GM10266 (cell line): ENCODE measurements around the gene ACSF2.
"Not testable (repeated sequence)": the region's sequence is repeated elsewhere in the genome, so short reads cannot be mapped to it uniquely, and the experiment has no call there.

Experiments
- DNase-seq: peaks from one replicate; pipeline ENCODE4 v3.0.0; 2012; ENCODE audit errors: extremely low spot score
- TF ChIP-seq, protein P1 (sequence below): IDR thresholded peaks from 2 replicates; pipeline ENCODE4 v1.5.1; 2012; ENCODE audit warnings: mild to moderate bottlenecking, low read depth; ENCODE audit not compliant: control insufficient read depth, insufficient read depth; ENCODE audit errors: missing control alignments

Gene ACSF2

DNA sequence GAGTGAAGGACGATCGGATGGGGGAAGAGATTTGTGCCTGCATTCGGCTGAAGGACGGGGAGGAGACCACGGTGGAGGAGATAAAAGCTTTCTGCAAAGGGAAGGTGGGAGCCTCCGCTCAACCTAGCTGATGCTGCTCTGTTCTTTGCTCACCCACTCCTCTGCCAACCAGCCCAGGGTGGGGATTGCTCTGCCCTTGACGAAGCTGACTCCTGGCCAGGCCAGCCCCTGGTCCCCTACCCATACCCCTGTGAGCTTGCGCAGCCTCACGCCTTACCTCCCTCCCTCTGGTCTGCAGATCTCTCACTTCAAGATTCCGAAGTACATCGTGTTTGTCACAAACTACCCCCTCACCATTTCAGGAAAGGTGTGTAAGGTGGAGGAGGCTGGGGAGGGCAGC, 47.9 kb downstream of the ACSF2 start:
- TF ChIP-seq, protein P1, sequence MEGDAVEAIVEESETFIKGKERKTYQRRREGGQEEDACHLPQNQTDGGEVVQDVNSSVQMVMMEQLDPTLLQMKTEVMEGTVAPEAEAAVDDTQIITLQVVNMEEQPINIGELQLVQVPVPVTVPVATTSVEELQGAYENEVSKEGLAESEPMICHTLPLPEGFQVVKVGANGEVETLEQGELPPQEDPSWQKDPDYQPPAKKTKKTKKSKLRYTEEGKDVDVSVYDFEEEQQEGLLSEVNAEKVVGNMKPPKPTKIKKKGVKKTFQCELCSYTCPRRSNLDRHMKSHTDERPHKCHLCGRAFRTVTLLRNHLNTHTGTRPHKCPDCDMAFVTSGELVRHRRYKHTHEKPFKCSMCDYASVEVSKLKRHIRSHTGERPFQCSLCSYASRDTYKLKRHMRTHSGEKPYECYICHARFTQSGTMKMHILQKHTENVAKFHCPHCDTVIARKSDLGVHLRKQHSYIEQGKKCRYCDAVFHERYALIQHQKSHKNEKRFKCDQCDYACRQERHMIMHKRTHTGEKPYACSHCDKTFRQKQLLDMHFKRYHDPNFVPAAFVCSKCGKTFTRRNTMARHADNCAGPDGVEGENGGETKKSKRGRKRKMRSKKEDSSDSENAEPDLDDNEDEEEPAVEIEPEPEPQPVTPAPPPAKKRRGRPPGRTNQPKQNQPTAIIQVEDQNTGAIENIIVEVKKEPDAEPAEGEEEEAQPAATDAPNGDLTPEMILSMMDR: no peak
- no peak for DNase-seq

DNA sequence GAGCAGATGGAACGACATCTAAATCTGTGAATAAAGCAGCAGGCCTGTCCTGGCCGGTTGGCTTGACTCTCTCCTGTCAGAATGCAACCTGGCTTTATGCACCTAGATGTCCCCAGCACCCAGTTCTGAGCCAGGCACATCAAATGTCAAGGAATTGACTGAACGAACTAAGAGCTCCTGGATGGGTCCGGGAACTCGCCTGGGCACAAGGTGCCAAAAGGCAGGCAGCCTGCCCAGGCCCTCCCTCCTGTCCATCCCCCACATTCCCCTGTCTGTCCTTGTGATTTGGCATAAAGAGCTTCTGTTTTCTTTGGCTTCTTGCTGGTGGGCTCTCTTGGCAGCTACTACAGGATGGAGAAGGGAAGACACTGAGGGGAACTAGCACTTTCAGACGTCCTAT, 48.5 kb downstream of the ACSF2 start:
- TF ChIP-seq, protein P1: no peak
- DNase-seq: no peak

DNA sequence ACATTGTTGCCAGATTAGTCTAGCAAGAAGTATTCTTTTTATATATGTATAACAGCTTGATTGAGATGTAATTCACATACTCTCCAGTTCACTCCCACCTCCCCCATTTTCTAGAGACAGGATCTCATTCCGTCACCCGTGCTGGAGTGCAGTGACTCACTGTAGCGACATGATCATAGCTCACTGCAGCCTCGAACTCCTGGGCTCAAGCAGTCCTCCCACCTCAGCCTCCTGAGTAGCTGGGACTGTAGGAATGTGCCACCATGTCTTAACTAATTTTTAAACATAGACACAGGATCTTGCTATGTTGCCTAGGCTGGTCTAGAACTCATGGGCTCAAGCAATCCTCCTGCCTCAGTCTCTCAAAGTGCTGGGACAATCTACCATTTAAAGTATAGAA, 49.3 kb downstream of the ACSF2 start:
- TF ChIP-seq, protein P1: no peak
- DNase-seq: no peak

DNA sequence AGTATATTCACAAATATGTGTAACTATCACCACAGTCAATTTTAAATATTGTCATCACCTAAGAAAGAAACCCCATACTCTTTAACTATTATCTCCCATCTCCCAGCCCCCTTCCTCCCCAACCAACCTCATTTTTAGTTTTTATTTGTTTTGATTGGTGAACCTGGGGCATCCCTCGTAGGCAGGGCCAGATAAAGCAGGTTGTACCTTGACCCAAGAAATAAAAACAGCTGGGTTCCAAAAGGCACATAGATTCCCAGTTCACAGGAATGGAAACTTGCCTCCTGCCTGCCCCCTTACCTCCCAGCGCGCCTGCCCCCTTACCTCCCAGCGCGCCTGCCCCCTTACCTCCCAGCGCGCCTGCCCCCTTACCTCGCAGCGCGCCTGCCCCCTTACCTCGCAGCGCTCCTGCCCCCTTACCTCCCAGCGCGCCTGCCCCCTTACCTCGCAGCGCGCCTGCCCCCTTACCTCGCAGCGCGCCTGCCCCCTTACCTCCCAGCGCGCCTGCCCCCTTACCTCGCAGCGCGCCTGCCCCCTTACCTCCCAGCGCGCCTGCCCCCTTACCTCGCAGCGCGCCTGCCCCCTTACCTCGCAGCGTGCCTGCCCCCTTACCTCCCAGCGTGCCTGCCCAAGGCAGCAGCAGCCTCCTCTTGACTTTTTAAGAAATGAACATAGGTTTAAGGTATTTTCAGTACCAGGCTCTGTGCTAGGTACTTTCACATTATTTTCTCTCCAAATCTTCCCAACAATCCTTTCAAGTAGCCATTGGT, 49.9 kb downstream of the ACSF2 start:
- not testable (repeated sequence) for DNase-seq

DNA sequence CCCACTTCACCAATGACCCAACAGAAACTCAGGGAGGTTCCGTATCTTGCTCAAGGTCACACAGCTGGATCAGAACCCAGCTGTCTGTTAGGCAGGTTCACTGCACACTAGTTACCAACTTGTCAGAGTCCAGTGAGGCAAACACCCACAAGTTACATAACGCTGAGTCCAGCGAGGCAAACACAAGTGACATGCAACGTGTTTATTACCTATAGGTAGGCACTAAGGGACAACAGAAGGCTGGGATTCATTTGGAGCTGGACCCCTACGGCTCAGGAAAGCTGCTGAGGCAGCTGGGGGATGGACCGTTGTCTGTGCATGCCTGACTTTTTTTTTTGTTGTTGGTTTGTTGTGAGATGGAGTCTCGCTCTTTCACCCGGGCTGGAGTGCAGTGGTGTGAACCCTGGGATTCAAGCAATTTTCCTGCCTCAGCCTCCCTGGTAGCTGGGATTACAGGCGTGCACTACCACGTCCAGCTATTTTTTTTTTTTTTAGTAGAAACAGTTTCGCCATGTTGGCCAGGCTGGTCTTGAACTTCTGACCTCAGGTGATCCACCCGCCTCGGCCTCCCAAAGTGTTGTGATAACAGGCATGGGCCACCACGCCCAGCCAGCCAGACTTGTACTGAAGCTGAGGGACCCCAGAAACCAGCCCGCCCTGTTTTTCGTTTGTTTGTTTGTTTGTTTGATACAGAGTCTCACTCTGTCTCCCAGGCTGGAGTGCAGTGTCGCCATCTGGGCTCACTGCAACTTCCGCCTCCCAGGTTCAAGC, 50.7 kb downstream of the ACSF2 start:
- TF ChIP-seq, protein P1: no peak
- no peak for DNase-seq

DNA sequence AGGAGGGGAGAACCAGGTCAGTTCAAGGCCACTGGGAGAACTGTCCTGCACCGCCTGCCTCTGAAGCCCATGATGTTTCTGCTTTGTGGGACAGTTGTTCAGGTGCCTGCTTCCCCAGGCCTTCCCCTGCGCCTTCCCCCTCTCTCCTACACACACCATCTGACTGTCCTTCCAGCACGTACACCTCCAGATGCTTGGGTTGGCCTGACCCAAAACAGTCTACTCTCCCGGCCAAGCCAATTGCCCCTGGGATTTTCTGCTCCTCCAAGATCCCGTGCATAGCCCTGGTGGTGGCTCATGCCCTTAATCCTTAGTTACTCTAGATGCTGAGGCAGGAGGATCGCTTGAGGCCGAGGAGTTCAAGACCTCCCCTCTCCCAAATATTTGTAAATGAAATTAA, 52.0 kb downstream of the ACSF2 start:
- TF ChIP-seq, protein P1: no peak
- no peak for DNase-seq

DNA sequence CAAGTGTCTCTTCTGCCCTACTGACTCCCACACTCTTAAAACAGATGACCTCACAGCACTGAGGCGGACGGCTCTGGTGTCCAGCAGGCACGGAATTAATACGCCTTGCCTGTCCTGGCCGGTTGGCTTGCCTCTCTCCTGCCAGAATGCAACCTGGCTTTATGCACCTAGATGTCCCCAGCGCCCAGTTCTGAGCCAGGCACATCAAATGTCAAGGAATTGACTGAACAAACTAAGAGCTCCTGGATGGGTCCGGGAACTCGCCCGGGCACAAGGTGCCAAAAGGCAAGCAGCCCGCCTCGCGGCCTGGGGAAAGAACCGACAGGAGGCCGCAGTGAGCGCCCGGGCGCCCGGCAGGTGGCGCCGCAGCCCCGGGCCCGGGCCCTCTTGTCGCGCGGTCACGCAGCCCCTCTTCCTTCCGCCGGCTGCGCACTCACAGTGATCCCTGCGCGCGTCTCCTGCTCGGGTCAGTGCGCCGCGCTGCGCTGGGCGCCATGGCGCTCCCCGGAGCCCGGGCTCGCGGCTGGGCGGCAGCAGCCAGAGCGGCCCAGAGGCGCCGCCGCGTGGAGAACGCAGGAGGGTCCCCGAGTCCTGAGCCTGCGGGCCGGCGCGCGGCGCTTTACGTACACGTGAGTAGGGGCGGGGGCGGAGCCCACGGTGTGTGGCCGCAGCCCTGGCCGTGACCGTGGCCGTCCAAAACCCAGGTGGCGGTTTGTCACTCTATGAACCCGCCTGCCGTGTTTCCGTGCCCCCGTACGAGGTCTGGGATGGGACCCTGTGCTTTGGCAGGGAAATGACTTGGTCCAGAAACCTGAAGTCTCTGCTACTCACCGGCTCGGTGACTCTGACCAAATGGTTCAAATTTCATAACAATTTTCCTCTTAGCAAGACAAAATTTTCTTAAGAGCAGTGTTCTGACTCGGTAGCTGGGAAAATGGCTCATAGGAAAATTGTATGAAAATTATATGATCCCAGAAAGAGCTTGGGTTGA, 52.7 kb downstream of the ACSF2 start, which contains the start of gene RSAD1:
RSAD1 (plus strand) TSS at position 470 of the 991 bp plus-strand sequence; CDS start at position 495, 25 bp downstream.
- TF ChIP-seq, protein P1: peak; percentile 82
- peak; percentile 95 for DNase-seq
